WERI-Rb-1 (cell line): ENCODE measurements around the gene PCYT1A.
"Not testable (repeated sequence)": the region's sequence is repeated elsewhere in the genome, so short reads cannot be mapped to it uniquely, and the experiment has no call there.

Experiments
- DNase-seq: peaks from one replicate; pipeline ENCODE4 v3.0.0-alpha.2; 2020
- H3K27ac ChIP-seq: fragments of 250-450 bp; sonication (Bioruptor Pico); 2 replicates; pipeline ENCODE4 v1.5.1; 2020; ENCODE audit warnings: mild to moderate bottlenecking, moderate library complexity
- H3K27me3 ChIP-seq: fragments of 250-450 bp; sonication (Bioruptor Pico); 2 replicates; pipeline ENCODE4 v1.5.1; 2021; ENCODE audit warnings: mild to moderate bottlenecking, low read depth, moderate library complexity; ENCODE audit not compliant: insufficient read depth, severe bottlenecking
- H3K36me3 ChIP-seq: fragments of 250-450 bp; sonication (Bioruptor Pico); 2 replicates; pipeline ENCODE4 v1.5.1; 2020; ENCODE audit warnings: mild to moderate bottlenecking, moderate library complexity
- H3K4me3 ChIP-seq: 2 replicates; pipeline ENCODE4 v1.5.1; 2011; ENCODE audit warnings: low read depth, mild to moderate bottlenecking, control low read depth, low read length
- H3K9me3 ChIP-seq: fragments of 250-450 bp; sonication (Bioruptor Pico); 2 replicates; pipeline ENCODE4 v1.5.1; 2021; ENCODE audit warnings: mild to moderate bottlenecking, moderate library complexity; ENCODE audit not compliant: severe bottlenecking
- CTCF ChIP-seq: IDR thresholded peaks from 2 replicates; pipeline ENCODE4 v1.5.1; 2011; ENCODE audit warnings: low read depth, mild to moderate bottlenecking, control low read depth, inconsistent platforms, low read length

The PCYT1A gene

GRCh38 chr3:196210673-196211556 is 76.6 kb downstream of the PCYT1A start, which contains the start of gene ZDHHC19:
Gene ZDHHC19, minus strand, starts transcription at chr3:196211400. Its CDS starts 85 bp downstream, at chr3:196211315.
- no peak within 1 kb of the TSS for H3K4me3 ChIP-seq
- no peaks in the 10 kb centered on the region for H3K9me3 ChIP-seq
- no peak for TF ChIP-seq CTCF
- H3K36me3 ChIP-seq = no peaks in the 10 kb centered on the region
- no peak within 1 kb of the TSS for H3K27ac ChIP-seq
- DNase-seq = no peak
- no peaks in the 10 kb centered on the region for H3K27me3 ChIP-seq

- H3K9me3 ChIP-seq, H3K27me3 ChIP-seq, DNase-seq, H3K27ac ChIP-seq, H3K4me3 ChIP-seq, H3K36me3 ChIP-seq: not testable (repeated sequence)
These were observed 77.4 kb downstream of the PCYT1A start for GRCh38 chr3:196209944-196210672.

GRCh38 chr3:196208942-196209695 is 78.4 kb downstream of the PCYT1A start:
- no peak overlapping the region for H3K27ac ChIP-seq
- no peak for TF ChIP-seq CTCF

GRCh38 chr3:196207833-196208607 is 79.5 kb downstream of the PCYT1A start:
- Histone ChIP-seq H3K9me3 (no peaks in the 10 kb centered on the region), H3K27ac (no peak overlapping the region), H3K36me3 (no peaks in the 10 kb centered on the region), H3K4me3 (no peak overlapping the region), H3K27me3 (no peaks in the 10 kb centered on the region)
- DNase-seq = no peak
- TF ChIP-seq CTCF = no peak

More at GRCh38 chr3:196208942-196209695, 78.4 kb downstream of the PCYT1A start:
- Histone ChIP-seq H3K9me3 (no peaks in the 10 kb centered on the region), H3K27me3 (no peaks in the 10 kb centered on the region), H3K4me3 (no peak overlapping the region), H3K36me3 (no peaks in the 10 kb centered on the region)
- DNase-seq = no peak

- DNase-seq = no peak
- no peak overlapping the region for H3K4me3 ChIP-seq
These were observed 80.2 kb downstream of the PCYT1A start for GRCh38 chr3:196207159-196207832.

GRCh38 chr3:196205442-196206205 is 81.9 kb downstream of the PCYT1A start:
- not testable (repeated sequence) for H3K27ac ChIP-seq

More at GRCh38 chr3:196207159-196207832, 80.2 kb downstream of the PCYT1A start:
- Histone ChIP-seq H3K36me3 (no peaks in the 10 kb centered on the region), H3K9me3 (no peaks in the 10 kb centered on the region), H3K27ac (no peak overlapping the region), H3K27me3 (no peaks in the 10 kb centered on the region)
- no peak for TF ChIP-seq CTCF

More at GRCh38 chr3:196205442-196206205, 81.9 kb downstream of the PCYT1A start:
- not testable (repeated sequence) for H3K9me3 ChIP-seq, DNase-seq, H3K27me3 ChIP-seq, H3K4me3 ChIP-seq, H3K36me3 ChIP-seq
